HuH-7 (cell line): ENCODE measurements around the gene TMEM144.
A peak's percentile ranks its signal among the peaks of the same experiment; 100 is the strongest.

Experiments
- DNase-seq: peaks from one replicate; pipeline ENCODE4 v3.0.0; 2011; ENCODE audit warnings: low spot score

The TMEM144 gene

GRCh38 chr4:158209825-158210807, at the start of gene TMEM144:
TSS of gene TMEM144 (plus strand) at chr4:158210486. CDS start at chr4:158212668, 2,182 bp downstream.
- DNase-seq = peak; percentile 58

- DNase-seq = no peak
These were observed 48.5 kb upstream of the TMEM144 start for GRCh38 chr4:158161551-158162354.

DNA sequence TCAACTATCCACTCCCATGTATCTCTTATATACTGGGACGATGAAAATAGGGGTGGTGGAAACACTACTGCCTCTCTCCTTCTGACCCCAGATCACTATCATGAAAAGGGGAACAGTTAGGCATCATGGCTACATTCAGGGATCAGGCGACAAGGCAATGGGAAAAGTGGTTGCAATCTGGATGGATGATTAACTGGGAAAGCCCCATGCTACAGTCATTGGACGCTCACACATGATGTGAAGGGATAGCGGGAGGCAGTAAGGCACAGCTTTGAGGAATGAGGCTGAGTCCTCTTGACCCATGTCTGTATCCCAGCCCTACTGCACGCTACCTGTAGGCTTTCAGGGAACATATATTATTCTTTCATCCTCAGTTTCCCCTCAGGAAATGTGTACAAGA, 47.7 kb upstream of the TMEM144 start:
- DNase-seq = no peak

- DNase-seq = no peak
These were observed 46.1 kb upstream of the TMEM144 start for GRCh38 chr4:158163941-158164767.

- DNase-seq = no peak
These were observed 45.5 kb upstream of the TMEM144 start for GRCh38 chr4:158164768-158165213.

GRCh38 chr4:158166701-158167100, 43.6 kb upstream of the TMEM144 start:
- no peak for DNase-seq

DNA sequence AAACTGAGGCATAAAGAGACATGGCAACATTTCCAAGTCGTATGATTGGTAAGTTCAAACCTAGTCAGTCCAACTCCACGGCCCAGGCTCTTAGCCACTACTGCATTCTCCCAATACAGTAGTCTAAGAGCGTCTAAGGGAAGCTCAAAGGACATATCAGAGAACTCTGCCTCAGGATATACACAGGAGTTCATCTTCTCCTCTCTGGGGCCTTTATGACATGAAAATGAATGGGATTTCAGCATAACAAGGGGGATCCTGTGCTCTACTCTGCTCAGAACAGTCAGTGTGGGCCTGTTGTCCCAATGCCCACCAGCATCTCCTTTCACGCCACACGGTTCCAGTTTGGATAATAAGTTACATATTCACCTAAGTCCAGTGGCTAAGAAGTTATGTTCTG, 41.7 kb upstream of the TMEM144 start:
- no peak for DNase-seq

DNA sequence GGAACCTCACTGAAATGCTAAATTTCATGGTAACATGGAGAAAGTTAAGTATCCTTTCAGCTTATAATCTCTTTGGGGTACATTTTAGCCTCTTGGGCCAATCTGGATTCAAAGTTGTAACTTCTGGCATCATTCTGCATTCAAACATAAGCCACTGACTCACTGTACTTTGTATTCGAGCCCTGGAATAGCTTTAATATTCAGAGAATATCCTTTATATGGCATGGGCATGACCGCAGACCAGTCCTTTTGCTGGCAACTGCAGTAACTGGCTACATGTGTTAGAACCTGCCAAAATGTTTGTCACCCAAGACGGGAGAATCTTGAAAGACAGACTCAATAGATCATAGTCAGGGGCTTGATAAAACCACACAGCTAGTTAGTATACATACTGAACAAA, 40.8 kb upstream of the TMEM144 start:
- no peak for DNase-seq

DNA sequence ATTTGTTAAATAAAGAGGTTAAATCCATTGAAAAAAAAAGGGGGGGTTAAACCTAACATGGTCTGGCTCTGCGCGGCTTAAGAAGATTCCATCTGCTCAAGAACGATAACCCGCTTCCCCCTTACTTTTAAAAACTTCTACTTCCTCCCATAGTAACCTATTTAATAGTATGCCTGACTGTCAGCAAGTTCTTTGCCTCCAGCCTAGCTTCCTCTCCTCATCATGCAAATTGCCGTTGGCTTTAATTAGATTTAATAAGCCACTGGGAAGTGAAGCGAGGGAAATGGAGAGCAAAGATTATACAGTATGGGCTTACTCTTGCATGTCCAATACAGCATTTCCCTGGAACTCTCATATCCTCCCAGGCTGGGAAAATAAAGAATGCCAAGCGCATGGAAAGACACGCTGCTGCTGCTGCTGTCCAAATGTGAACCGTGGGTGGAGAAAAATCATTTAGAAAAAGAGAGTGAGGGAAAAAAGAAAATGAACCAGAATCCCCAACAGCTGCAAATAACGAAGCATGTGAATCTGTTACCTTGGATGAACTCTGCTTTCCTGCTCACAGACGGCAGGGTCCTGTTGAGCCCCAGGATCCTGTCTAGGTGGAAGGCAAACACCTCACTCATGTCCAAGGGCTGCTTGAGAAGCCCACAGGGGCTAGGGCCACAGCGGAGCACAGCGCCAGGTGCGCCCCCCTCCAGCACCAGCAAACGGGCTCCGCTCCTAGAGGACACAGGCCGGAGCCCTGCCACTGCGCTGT, 40.2 kb upstream of the TMEM144 start:
- DNase-seq = no peak

DNA sequence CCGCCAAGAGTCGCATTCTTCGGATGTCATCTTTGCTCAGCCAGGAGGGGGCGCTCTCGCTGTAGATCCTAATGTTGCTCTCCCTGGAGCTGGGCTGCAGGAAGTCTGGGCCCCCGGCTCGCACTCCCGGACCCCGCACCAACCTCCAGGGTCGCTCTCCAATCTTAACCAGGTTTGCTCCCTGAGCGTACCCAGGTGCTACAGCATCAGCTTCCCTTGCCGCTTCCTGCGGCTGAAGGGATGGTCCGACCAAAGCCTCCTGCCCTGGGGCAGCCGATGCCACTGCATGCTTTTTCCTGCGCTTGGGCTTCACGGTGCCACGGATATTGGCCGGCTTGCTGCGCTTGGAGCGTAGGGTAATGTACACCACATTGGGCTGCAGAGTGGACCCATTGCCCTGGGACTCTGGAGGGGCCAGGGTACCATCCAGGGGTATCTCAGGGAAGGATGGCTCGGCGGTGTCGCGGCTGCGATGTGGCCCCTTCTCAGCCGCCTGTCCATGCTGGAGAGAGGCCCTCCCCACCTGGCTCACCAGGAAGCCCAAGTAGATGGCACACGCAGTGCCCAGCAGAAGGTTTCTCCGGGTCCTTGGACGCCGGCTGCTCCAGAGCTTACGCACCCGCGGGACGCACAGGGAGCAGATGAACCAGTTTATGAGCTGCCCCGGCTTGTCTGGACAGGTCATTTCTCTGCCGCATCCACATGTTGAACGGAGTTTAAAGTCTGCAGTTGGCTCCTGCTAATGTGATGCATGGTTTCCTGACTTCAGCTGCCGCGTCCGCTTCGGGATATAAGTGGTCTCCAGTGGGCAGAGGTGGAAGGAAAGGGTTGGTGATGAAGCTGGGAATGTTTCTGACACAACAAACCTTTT, 39.4 kb upstream of the TMEM144 start:
- DNase-seq = no peak

- DNase-seq = peak; percentile 50
These were observed 37.7 kb upstream of the TMEM144 start, which contains the start of gene GASK1B for GRCh38 chr4:158172261-158173258. TSS of gene GASK1B (minus strand) at chr4:158173025. CDS start at chr4:158171375, 1,650 bp downstream.

GRCh38 chr4:158176108-158176507, 34.2 kb upstream of the TMEM144 start:
- DNase-seq = no peak

DNA sequence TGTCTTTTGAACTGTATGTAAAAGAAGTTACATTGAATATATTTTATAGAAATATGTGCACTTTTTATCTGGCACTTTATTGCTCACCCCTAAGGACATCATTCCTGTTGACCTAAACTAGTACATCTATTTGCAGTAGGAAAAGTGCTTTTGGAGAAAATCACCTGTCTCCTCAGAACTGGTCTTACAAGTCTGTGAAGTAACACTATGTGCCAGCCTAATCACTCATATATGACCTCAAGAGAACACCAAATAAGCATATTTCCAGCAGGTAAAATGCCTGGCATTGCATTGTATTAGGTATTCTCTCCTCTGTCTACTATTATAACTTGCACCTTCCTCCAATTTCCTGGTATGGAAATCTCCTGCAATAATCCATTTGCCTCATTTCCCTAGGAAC, 33.5 kb upstream of the TMEM144 start:
- DNase-seq = no peak

GRCh38 chr4:158179465-158179864, 30.8 kb upstream of the TMEM144 start:
- DNase-seq = no peak

- DNase-seq = no peak
These were observed 28.4 kb upstream of the TMEM144 start for GRCh38 chr4:158181906-158182305.

DNA sequence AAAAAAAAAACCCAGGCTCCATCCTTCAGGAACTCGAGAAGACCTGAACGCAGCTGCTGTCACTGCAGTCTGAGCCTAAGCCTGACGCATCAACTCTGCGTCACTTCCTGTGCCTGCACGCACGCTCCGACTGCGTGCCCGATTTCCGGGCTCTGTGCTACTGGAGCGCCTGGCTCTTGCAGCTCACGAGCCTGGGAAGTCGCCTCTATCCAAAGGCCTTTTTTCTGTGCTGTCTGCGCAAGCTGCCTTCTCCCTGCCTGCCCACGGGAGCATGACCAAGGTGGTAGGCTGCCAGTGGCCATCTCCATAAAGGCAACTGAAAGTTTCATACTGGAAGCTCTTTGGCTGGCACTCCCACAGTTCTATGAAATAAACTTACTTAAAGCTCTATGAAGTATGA, 27.6 kb upstream of the TMEM144 start:
- no peak for DNase-seq

- no peak for DNase-seq
These were observed 23.5 kb upstream of the TMEM144 start for GRCh38 chr4:158186815-158187214.

DNA sequence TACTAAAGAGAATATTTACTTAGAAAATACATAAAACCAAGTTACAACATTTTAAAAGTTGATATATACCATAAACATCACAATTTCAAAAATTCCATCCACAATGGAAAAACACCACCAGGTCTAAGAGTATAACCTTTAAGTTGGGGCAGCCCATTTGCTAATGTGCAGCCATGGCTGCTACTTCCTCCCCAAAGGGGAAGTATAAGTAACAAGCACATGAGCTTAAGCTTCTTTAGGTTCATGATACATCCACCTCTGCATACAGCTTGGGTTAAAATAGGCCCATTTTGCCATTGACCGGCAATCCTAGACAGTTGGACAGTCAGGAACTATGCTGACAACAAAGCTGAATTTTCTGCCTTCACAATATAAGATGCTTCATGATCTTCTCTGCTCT, 20.9 kb upstream of the TMEM144 start:
- no peak for DNase-seq

DNA sequence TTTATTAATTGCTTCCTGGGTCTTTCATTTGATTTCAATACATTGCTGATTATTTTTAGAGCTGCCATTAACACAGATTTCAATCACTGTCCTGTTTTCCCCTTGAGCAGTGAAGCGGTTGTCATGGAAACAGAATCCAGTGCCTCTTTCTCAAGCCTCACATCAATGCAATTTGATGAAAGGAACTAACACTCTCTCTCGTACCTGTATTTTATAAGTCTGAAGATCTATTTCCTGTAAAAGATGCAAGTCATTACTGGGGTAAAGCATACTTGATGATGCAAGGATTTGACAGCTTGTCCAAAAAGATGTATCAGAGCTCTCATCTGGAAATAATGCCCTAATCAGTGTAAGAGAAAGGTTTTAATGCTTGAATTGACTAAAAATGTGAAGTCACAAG, 19.6 kb upstream of the TMEM144 start:
- DNase-seq = no peak
